Subcutaneous abdominal adipose tissue (tissue), 5 donors: ENCODE data around the gene NDUFA6.
"Not testable (repeated sequence)": the region's sequence is repeated elsewhere in the genome, so short reads cannot be mapped to it uniquely, and the experiment has no call there.

Source experiments
- H3K27ac ChIP-seq: one replicate; pipeline ENCODE4 v1.7.0; 2013; ENCODE audit warnings: low read depth, mild to moderate bottlenecking, inconsistent platforms, low read length, moderate library complexity
- H3K27me3 ChIP-seq, 5 donors: one replicate each; pipeline ENCODE4 v1.7.0; 2013; ENCODE audit warnings: low read length in 5 of 5, inconsistent platforms in 1 of 5; ENCODE audit not compliant: control insufficient read depth in 5 of 5, insufficient read depth in 4 of 5
- H3K36me3 ChIP-seq, 5 donors: one replicate each; pipeline ENCODE4 v1.7.0; 2013; ENCODE audit warnings: low read length in 5 of 5; ENCODE audit not compliant: control insufficient read depth in 5 of 5, insufficient read depth in 5 of 5
- H3K4me1 ChIP-seq, 5 donors: one replicate each; pipeline ENCODE4 v1.7.0; 2013; ENCODE audit warnings: low read length in 5 of 5, mild to moderate bottlenecking in 3 of 5, moderate library complexity in 1 of 5; ENCODE audit not compliant: control insufficient read depth in 5 of 5, insufficient read depth in 5 of 5
- H3K4me3 ChIP-seq, 5 donors: one replicate each; pipeline ENCODE4 v1.7.0; 2013; ENCODE audit warnings: low read length in 5 of 5, low read depth in 1 of 5
- H3K9ac ChIP-seq, 5 donors: one replicate each; pipeline ENCODE4 v1.7.0; 2013; ENCODE audit warnings: low read length in 5 of 5, mild to moderate bottlenecking in 4 of 5, moderate library complexity in 3 of 5
- H3K9me3 ChIP-seq, 5 donors: one replicate each; pipeline ENCODE4 v1.7.0; 2013; ENCODE audit warnings: low read length in 5 of 5; ENCODE audit not compliant: control insufficient read depth in 5 of 5
- donor health status: healthy.
- donor health status: healthy.
- donor health status: healthy.
- donor health status: healthy.
- donor health status: healthy.

NDUFA6 gene

GRCh38 chr22:42130639-42131431 is 40.3 kb upstream of the NDUFA6 start, which contains the start of gene CYP2D6:
CYP2D6 (minus strand) TSS chr22:42130810; CDS start chr22:42130791, 19 bp downstream.
- H3K27me3 ChIP-seq, H3K27ac ChIP-seq, H3K36me3 ChIP-seq, H3K9me3 ChIP-seq, H3K9ac ChIP-seq, H3K4me3 ChIP-seq: not testable (repeated sequence)
- peaks cover 0 to 30% (median 0%) of the 10 kb centered on the region in 5 donors for H3K4me1 ChIP-seq

GRCh38 chr22:42130182-42130581 is 39.6 kb upstream of the NDUFA6 start:
- not testable (repeated sequence) for H3K9me3 ChIP-seq, H3K4me3 ChIP-seq, H3K27me3 ChIP-seq, H3K36me3 ChIP-seq, H3K27ac ChIP-seq, H3K9ac ChIP-seq
- H3K4me1 ChIP-seq: peaks cover 0 to 30% (median 0%) of the 10 kb centered on the region in 5 donors

- H3K9me3 ChIP-seq, H3K27ac ChIP-seq, H3K4me3 ChIP-seq, H3K27me3 ChIP-seq, H3K36me3 ChIP-seq, H3K9ac ChIP-seq: not testable (repeated sequence)
- peaks cover 0 to 23% (median 0%) of the 10 kb centered on the region in 5 donors for H3K4me1 ChIP-seq
Measured at GRCh38 chr22:42128776-42129694, 38.5 kb upstream of the NDUFA6 start.

GRCh38 chr22:42128007-42128406 is 37.4 kb upstream of the NDUFA6 start:
- H3K27ac ChIP-seq, H3K9ac ChIP-seq, H3K9me3 ChIP-seq, H3K27me3 ChIP-seq, H3K36me3 ChIP-seq, H3K4me3 ChIP-seq: not testable (repeated sequence)
- peaks cover 0 to 21% (median 0%) of the 10 kb centered on the region in 5 donors for H3K4me1 ChIP-seq

GRCh38 chr22:42127606-42128005 is 37.0 kb upstream of the NDUFA6 start:
- H3K4me3 ChIP-seq: no peak overlapping the region
- no peak overlapping the region for H3K9ac ChIP-seq
- H3K36me3 ChIP-seq: peaks cover 0 to 2% (median 0%) of the 10 kb centered on the region in 5 donors
- H3K9me3 ChIP-seq: no peaks in the 10 kb centered on the region
- peaks cover 0 to 21% (median 0%) of the 10 kb centered on the region in 5 donors for H3K4me1 ChIP-seq
- H3K27me3 ChIP-seq: peaks cover 0 to 2% (median 0%) of the 10 kb centered on the region in 5 donors
- no peak overlapping the region for H3K27ac ChIP-seq

- H3K9me3 ChIP-seq, H3K4me3 ChIP-seq, H3K27ac ChIP-seq, H3K27me3 ChIP-seq, H3K36me3 ChIP-seq, H3K9ac ChIP-seq, H3K4me1 ChIP-seq: not testable (repeated sequence)
Measured at GRCh38 chr22:42123529-42123928, 33.0 kb upstream of the NDUFA6 start.

- not testable (repeated sequence) for H3K4me3 ChIP-seq, H3K27ac ChIP-seq, H3K36me3 ChIP-seq, H3K9ac ChIP-seq, H3K27me3 ChIP-seq, H3K9me3 ChIP-seq
- H3K4me1 ChIP-seq: peaks cover 2 to 12% (median 4%) of the 10 kb centered on the region in 5 donors
Measured at GRCh38 chr22:42120231-42121021, 29.9 kb upstream of the NDUFA6 start.

GRCh38 chr22:42116848-42117424 is 26.4 kb upstream of the NDUFA6 start:
- Histone ChIP-seq H3K36me3 (no peaks in the 10 kb centered on the region), H3K9ac (no peak overlapping the region)

GRCh38 chr22:42115420-42115830 is 24.9 kb upstream of the NDUFA6 start:
- H3K4me3 ChIP-seq, H3K9ac ChIP-seq: not testable (repeated sequence)

More at GRCh38 chr22:42116848-42117424, 26.4 kb upstream of the NDUFA6 start:
- H3K9me3 ChIP-seq: peaks cover 0 to 10% (median 9%) of the 10 kb centered on the region in 5 donors
- no peaks in the 10 kb centered on the region for H3K27me3 ChIP-seq
- no peak overlapping the region for H3K4me3 ChIP-seq
- H3K4me1 ChIP-seq: peaks cover 2 to 12% (median 4%) of the 10 kb centered on the region in 5 donors
- no peak overlapping the region for H3K27ac ChIP-seq

More at GRCh38 chr22:42115420-42115830, 24.9 kb upstream of the NDUFA6 start:
- not testable (repeated sequence) for H3K27ac ChIP-seq, H3K27me3 ChIP-seq, H3K36me3 ChIP-seq
- H3K4me1 ChIP-seq: peaks cover 2 to 12% (median 4%) of the 10 kb centered on the region in 5 donors
- H3K9me3 ChIP-seq: peaks cover 0 to 10% (median 9%) of the 10 kb centered on the region in 5 donors
